Measurements from ENCODE around the gene TMEM201.

The TMEM201 gene

GRCh38 chr1:9580942-9581341 lies 7.8 kb upstream of the TMEM201 start:
- no peak for DNase-seq (ENCODE audit: low read depth)

DNA sequence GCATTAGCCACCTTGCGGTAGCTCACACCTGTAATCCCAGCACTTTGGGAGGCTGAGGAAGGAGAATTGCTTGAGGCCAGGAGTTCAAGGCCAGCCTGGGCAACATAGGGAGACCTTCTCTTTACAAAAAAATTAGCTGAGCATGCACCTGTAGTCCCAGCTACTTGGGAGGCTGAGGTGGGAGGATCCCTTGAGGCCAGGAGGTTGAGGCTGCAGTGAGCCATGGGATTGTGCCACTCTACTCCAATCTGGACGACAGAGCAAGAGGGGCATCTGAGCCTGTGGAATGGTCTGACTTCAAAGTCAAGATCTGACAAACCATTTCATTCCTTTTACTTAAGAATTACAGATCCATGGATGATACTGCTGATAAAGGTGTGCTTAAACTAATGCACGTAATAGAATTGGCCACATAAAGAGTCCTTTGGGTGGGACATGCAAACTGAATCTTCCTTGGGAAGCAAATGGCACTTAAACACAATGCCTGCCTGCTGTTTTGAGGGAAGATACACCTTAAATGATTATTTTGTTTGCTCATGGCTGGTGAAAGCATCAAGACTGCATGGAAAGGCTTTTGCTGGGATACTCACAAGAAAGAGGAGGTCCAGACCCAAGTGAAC lies 2.5 kb upstream of the TMEM201 start:
- DNase-seq (ENCODE audit: low read depth), result no peak

- DNase-seq (ENCODE audit: low read depth), result peak; percentile 9
Observed at GRCh38 chr1:9589144-9589718, 520 bp downstream of the TMEM201 start.

- DNase-seq (ENCODE audit: low read depth), result no peak
Observed at GRCh38 chr1:9589719-9590157, 1.0 kb downstream of the TMEM201 start.

GRCh38 chr1:9590201-9590600 lies 1.5 kb downstream of the TMEM201 start:
- DNase-seq (ENCODE audit: low read depth), result no peak

- no peak for DNase-seq (ENCODE audit: low read depth)
Observed at GRCh38 chr1:9590945-9591668, 2.4 kb downstream of the TMEM201 start.

DNA sequence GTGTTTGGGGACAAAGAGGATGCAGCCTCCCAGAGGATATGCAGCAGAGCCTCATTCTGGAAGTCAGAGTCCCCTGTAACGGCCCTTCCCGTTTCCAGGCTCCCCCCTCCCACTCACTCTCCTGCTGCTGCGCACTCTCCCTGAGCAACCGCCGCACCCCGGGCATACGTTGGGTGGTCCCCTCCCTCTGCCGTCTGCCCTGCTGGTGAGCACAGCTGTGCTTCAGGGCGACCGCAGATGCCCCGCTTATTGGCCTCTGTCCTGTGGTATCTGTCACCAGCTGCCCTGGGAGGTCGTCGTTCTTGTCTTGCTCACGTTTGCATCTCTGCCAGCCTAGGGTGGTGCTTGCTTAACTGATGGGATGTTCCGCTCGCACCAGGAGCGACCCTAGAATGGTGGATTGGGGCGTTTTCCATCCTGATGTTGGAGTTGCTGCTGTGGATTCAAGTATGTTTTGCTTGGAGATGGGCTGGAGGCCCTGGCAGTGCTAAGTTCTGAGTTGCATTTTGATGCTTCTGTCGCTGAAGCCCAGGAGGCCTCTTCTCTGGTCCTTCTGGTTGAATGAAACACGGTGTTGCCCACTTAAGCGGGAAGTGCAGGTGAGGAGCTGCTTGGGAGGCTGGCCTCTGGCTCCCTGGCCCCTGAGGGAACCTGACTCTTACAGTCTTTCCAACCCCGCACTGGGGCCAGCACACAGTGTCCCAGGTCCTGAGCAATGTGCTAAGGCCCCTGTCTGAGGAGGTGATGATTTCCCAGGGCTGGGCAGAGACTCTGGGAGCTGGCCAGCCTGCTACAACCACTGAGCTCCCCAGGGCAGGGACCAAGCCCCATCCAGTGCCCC lies 3.2 kb downstream of the TMEM201 start:
- no peak for DNase-seq (ENCODE audit: low read depth)

DNA sequence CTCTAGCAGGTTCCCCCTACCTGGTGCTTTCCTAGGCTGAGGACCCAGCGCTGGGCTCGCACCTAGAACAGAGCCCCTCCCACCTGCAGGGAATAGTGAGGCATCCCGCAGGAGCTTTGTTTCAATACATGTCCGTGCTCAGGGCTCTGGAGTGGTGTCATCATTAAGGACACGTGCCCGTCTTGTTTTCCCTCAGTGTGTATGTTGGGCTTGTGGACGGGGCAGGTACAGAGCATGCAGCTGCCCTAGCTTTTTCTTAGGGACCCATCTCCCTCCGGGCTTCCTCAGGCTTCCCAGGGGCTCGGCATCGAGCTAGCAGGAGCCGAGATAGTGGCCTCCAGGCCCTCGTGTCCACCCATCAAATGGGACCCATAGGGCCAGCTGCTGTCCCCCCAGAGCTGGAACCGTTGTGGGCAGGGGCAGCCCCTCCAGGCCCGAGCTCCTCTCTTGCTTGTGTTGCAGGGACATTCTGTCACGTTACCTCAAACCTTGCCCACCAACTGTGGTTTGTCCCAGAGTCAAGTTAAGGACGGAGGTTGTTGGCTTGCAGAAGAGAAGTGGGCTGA lies 3.9 kb downstream of the TMEM201 start:
- no peak for DNase-seq (ENCODE audit: low read depth)

- no peak for DNase-seq (ENCODE audit: low read depth)
Observed at GRCh38 chr1:9593147-9593491, 4.4 kb downstream of the TMEM201 start.

GRCh38 chr1:9593492-9594465 lies 5.1 kb downstream of the TMEM201 start:
- DNase-seq (ENCODE audit: low read depth), result no peak

DNA sequence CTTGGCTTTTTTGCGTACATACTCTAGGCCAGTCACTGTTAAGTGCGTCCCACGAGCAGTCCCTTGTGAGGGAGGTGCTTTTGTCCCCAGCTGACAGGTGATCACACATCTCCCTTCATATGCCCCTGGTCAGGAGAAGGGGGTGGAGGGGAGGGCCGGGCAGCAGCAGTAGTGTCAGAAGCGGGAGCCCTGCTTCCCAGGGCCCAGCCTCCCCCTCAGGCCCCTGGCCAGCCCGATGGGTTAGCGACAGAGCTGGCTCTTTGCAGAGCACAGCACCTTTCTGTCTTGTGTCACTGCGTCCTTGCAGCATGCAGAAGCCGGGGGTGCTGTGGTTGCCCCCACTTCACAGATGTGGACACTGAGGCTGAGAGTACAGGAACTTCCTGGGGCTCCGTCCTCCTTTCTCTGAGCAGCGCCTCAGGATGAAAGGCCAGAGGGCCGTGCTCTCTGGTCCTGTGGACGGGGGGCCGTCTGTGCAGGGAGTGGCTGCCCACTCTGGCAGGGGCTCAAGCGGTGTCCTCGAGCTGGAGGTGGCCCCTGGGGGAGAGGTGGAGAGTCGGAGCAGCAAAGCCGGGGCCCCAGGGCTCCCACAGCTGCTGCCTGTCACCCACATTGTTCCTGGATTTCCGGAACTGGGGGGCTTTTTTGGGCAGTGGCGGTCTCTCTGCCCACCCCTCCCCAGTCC lies 5.9 kb downstream of the TMEM201 start:
- no peak for DNase-seq (ENCODE audit: low read depth)

- DNase-seq (ENCODE audit: low read depth), result no peak
Observed at GRCh38 chr1:9595156-9595967, 6.7 kb downstream of the TMEM201 start.

DNA sequence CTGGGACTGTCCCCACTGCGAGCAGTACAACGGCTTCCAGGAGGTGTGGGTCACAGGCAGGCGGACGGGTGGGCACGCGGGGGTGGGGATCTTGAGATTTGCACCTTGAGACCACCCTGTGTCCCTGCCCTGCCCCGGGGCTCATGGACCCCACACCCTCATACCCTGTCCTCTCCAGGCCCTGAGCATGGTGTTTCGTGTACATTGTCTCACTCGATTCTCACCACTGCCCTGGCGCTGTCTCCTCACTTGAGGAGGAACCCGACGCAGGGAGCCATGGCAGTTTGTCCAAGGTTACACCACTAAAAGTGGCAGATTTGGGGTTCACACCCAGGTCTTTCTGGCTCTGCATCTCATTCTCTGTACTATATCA lies 7.2 kb downstream of the TMEM201 start:
- DNase-seq (ENCODE audit: low read depth), result no peak

GRCh38 chr1:9596415-9597123 lies 7.9 kb downstream of the TMEM201 start:
- no peak for DNase-seq (ENCODE audit: low read depth)

DNA sequence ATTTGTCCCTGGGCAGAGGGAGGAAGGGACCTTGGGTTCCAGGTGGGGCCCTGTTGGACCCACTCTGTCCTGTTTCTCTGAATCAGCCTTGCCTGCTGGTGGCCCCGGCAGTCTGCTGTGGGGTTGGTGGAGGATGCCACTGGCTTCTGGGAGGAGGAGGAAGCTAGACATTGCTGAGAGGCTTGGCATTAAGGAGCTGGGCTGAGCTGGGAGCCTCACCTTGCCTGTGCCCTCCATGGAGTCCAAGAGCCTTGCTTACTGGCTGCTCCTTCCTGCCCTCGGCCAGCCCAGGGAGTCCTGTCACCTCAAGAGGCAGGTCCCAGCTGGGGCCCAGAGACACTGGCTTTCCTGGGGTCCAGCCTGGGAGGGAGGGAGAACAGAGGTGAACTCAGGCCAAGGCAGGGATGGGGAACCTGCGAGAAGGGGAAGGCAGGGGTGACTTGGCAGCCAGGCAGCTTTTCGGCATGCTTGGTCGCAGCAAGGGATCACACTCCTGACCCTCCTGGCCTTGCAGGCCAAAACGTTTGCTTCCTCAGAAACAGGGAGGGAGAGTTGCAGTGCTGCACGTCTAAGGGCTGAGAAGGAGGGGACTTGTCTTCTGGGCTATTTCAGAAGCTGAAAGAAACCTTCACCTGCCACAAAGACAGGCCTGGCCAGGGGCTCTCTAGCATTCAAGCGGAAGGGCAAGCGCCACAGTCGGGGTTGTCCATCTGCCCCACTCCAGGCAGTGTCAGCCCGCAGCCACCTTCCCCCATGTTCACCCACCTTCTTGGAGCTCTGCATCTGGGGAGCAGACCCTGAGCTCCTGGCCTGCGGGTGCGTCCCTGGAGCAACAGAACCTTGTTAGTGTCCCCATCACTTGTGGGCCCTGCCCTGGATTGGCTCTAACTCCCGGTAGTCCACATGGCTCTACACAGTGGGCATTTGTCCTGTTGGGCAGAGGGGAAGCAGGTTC lies 8.9 kb downstream of the TMEM201 start:
- DNase-seq (ENCODE audit: low read depth), result no peak

GRCh38 chr1:9598316-9598700 lies 9.6 kb downstream of the TMEM201 start:
- no peak for DNase-seq (ENCODE audit: low read depth)

DNA sequence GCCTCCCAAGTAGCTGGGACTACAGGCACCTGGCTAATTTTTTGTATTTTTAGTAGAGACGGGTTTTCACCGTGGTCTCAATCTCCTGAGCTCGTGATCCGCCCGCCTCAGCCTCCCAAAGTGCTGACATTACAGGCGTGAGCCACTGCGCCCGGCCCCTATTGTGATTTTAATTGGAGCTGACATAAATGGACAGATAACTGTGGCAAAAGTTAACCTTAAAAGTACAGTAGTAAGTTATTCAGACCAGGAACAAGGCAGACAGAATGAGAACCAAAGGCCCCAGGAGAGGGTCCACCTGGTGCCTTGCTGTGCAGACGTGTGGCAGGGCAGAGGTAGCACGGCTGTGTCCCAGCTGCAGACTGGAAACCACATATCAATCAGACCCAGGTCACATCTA lies 11.0 kb downstream of the TMEM201 start:
- DNase-seq (ENCODE audit: low read depth), result no peak
